ENCODE measurements around the gene GRIN2A.

Gene GRIN2A

GRCh38 chr16:9773289-9773688 is 408.9 kb downstream of the GRIN2A start:
- no peak overlapping the region for H3K4me3 ChIP-seq (ENCODE audit: low read depth in 1 of 2, low read length in 2 of 2)
- H3K9me3 ChIP-seq (ENCODE audit: low read length), result no peaks in the 10 kb centered on the region
- H3K27ac ChIP-seq (ENCODE audit: low read depth, low read length), result no peak overlapping the region
- no peaks in the 10 kb centered on the region for H3K36me3 ChIP-seq (ENCODE audit: insufficient read depth, low read length)
- H3K9ac ChIP-seq (ENCODE audit: low read length), result no peak overlapping the region
- H3K4me1 ChIP-seq (ENCODE audit: insufficient read depth, low read length), result no peaks in the 10 kb centered on the region
- H3K27me3 ChIP-seq (ENCODE audit: control insufficient read depth in 1 of 2, insufficient read depth in 2 of 2, low read length in 2 of 2), result no peaks in the 10 kb centered on the region

DNA sequence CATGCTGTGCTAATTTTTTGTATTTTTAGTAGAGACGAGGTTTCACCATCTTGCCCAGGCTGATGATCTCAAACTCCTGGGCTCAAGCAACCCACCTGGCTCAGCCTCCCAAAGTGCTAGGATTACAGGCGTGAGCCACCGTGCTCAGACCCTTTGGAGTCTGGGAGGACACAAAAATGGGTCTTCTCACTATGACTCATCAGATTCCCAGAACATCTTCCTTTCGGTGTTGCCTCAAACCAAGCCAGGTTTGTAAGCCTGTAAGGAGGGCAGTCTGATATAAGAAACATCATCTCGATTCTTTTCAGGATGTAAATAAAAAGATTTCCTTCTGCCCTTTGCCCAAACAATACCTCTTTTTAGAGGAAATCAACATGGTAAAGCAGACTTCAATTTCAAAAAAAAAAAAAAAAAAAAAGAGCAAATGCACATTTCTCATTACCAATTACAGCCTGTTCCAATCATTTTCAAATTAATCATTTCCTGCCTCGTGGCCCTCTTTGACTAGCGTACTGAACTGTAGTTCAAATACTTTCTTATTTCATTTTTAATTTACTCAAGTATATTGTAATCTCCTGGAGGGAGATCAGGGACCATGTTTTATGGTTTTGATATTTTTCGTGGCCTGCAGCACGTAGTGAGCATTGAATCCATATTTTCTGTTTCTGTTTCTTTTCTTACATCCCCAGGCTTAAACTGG is 409.6 kb downstream of the GRIN2A start:
- Histone ChIP-seq H3K4me3 (ENCODE audit: low read depth in 1 of 2, low read length in 2 of 2) (no peak overlapping the region), H3K27ac (ENCODE audit: low read depth, low read length) (no peak overlapping the region), H3K36me3 (ENCODE audit: insufficient read depth, low read length) (no peaks in the 10 kb centered on the region), H3K9me3 (ENCODE audit: low read length) (no peaks in the 10 kb centered on the region), H3K4me1 (ENCODE audit: insufficient read depth, low read length) (no peaks in the 10 kb centered on the region), H3K27me3 (ENCODE audit: control insufficient read depth in 1 of 2, insufficient read depth in 2 of 2, low read length in 2 of 2) (no peaks in the 10 kb centered on the region), H3K9ac (ENCODE audit: low read length) (no peak overlapping the region)

GRCh38 chr16:9766891-9767290 is 415.3 kb downstream of the GRIN2A start:
- Histone ChIP-seq H3K4me1 (ENCODE audit: insufficient read depth, low read length) (no peaks in the 10 kb centered on the region), H3K9ac (ENCODE audit: low read length) (no peak overlapping the region), H3K27ac (ENCODE audit: low read depth, low read length) (no peak overlapping the region), H3K27me3 (ENCODE audit: control insufficient read depth in 1 of 2, insufficient read depth in 2 of 2, low read length in 2 of 2) (no peaks in the 10 kb centered on the region), H3K36me3 (ENCODE audit: insufficient read depth, low read length) (no peaks in the 10 kb centered on the region), H3K4me3 (ENCODE audit: low read depth in 1 of 2, low read length in 2 of 2) (no peak overlapping the region), H3K9me3 (ENCODE audit: low read length) (no peaks in the 10 kb centered on the region)

- Histone ChIP-seq H3K9me3 (ENCODE audit: low read length) (no peaks in the 10 kb centered on the region), H3K36me3 (ENCODE audit: insufficient read depth, low read length) (no peaks in the 10 kb centered on the region), H3K27me3 (ENCODE audit: control insufficient read depth in 1 of 2, insufficient read depth in 2 of 2, low read length in 2 of 2) (no peaks in the 10 kb centered on the region), H3K4me1 (ENCODE audit: insufficient read depth, low read length) (no peaks in the 10 kb centered on the region), H3K4me3 (ENCODE audit: low read depth in 1 of 2, low read length in 2 of 2) (no peak overlapping the region), H3K27ac (ENCODE audit: low read depth, low read length) (no peak overlapping the region), H3K9ac (ENCODE audit: low read length) (no peak overlapping the region)
Measured at GRCh38 chr16:9763505-9763904, 418.7 kb downstream of the GRIN2A start.

GRCh38 chr16:9761870-9762269 is 420.4 kb downstream of the GRIN2A start:
- no peaks in the 10 kb centered on the region for H3K9me3 ChIP-seq (ENCODE audit: low read length)
- H3K9ac ChIP-seq (ENCODE audit: low read length), result no peak overlapping the region

DNA sequence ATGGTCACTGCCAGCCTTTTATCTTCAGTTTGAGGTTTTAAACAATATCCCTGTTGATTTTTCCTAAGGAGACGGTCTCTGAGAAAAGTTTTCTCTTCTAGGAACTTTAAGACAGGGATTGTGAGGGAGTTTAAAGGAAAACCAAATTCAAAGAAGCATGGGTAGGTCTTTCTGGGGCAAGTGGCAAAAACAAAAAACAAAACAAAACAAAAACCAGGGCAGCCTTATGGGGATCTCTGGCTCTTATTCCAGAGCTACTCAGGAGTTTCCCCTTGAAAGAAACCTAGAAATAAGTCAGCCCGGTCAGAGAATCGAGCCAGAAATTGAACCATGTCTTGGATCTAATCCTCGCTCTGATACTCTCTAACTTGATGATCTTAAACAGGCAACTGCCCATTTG is 424.5 kb downstream of the GRIN2A start:
- Histone ChIP-seq H3K27me3 (ENCODE audit: control insufficient read depth in 1 of 2, insufficient read depth in 2 of 2, low read length in 2 of 2) (no peaks in the 10 kb centered on the region), H3K9ac (ENCODE audit: low read length) (no peak overlapping the region), H3K27ac (ENCODE audit: low read depth, low read length) (no peak overlapping the region)

More at GRCh38 chr16:9761870-9762269, 420.4 kb downstream of the GRIN2A start:
- Histone ChIP-seq H3K36me3 (ENCODE audit: insufficient read depth, low read length) (no peaks in the 10 kb centered on the region), H3K4me3 (ENCODE audit: low read depth in 1 of 2, low read length in 2 of 2) (no peak overlapping the region), H3K27me3 (ENCODE audit: control insufficient read depth in 1 of 2, insufficient read depth in 2 of 2, low read length in 2 of 2) (no peaks in the 10 kb centered on the region), H3K27ac (ENCODE audit: low read depth, low read length) (no peak overlapping the region), H3K4me1 (ENCODE audit: insufficient read depth, low read length) (no peaks in the 10 kb centered on the region)

DNA sequence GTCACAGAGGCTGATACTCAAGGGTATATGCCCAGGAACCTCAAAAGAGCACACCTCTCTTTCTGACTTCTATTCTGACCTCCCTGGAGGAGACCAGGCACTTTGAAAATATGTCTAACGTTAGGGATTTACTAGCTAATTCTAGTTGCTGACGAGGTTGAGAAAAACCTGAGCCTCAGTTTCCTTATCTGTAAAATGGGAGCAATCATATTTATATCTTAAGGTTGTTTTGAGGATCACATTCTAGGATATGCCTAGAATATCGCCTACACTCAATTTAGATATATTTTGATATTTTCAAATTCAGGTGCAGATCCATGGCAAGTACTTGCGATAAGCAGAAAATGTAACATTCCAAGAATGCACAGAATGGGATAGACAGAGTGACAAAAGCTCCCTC is 425.8 kb downstream of the GRIN2A start:
- H3K27me3 ChIP-seq (ENCODE audit: control insufficient read depth in 1 of 2, insufficient read depth in 2 of 2, low read length in 2 of 2), result no peaks in the 10 kb centered on the region
- H3K4me3 ChIP-seq (ENCODE audit: low read depth in 1 of 2, low read length in 2 of 2), result no peak overlapping the region
- no peaks in the 10 kb centered on the region for H3K9me3 ChIP-seq (ENCODE audit: low read length)
- H3K27ac ChIP-seq (ENCODE audit: low read depth, low read length), result no peak overlapping the region
- no peaks in the 10 kb centered on the region for H3K4me1 ChIP-seq (ENCODE audit: insufficient read depth, low read length)
- H3K36me3 ChIP-seq (ENCODE audit: insufficient read depth, low read length), result no peaks in the 10 kb centered on the region
- no peak overlapping the region for H3K9ac ChIP-seq (ENCODE audit: low read length)

More for the DNA sequence above, 424.5 kb downstream of the GRIN2A start:
- Histone ChIP-seq H3K4me3 (ENCODE audit: low read depth in 1 of 2, low read length in 2 of 2) (no peak overlapping the region), H3K36me3 (ENCODE audit: insufficient read depth, low read length) (no peaks in the 10 kb centered on the region), H3K9me3 (ENCODE audit: low read length) (no peaks in the 10 kb centered on the region), H3K4me1 (ENCODE audit: insufficient read depth, low read length) (no peaks in the 10 kb centered on the region)

DNA sequence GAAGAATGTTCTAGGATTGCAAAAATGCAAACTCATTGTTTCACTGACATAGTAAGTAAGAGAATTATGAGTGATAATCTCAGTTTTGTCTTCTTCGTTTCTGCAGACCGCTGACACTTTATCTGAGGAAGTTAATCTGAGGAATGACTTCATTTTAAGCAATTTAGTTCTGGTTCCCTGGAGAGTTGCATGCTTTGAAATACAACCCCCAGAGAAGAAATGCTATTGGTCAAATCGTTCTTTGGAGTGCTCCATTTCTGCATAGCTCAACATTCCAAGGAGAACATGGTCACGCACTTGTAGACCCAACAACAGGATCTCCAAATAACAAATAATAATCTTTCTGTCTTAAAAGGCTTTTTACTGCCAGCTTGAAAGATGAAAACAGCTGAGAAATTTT is 427.1 kb downstream of the GRIN2A start:
- Histone ChIP-seq H3K4me1 (ENCODE audit: insufficient read depth, low read length) (no peaks in the 10 kb centered on the region), H3K27me3 (ENCODE audit: control insufficient read depth in 1 of 2, insufficient read depth in 2 of 2, low read length in 2 of 2) (no peaks in the 10 kb centered on the region), H3K27ac (ENCODE audit: low read depth, low read length) (no peak overlapping the region), H3K9ac (ENCODE audit: low read length) (no peak overlapping the region), H3K9me3 (ENCODE audit: low read length) (no peaks in the 10 kb centered on the region), H3K36me3 (ENCODE audit: insufficient read depth, low read length) (no peaks in the 10 kb centered on the region), H3K4me3 (ENCODE audit: low read depth in 1 of 2, low read length in 2 of 2) (no peak overlapping the region)

DNA sequence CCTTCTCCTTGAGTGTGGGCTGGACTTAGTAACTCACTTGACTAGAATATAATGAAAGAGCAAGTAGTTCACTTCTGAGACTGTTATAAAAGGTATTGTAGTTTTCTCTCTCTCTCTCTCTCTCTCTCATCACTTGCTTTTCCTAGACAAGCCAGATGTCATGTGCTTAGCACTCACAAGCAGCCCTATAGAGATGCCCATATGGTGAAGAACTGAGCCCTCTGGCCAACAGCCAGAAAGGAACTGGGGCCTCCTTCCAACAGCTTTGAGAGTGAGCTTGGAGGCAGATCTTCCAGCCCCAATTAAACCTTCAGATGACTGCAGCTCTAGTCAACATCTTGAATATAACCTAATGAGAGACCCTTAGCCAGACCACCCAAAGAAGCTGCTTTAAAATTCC is 440.5 kb downstream of the GRIN2A start:
- no peaks in the 10 kb centered on the region for H3K27me3 ChIP-seq (ENCODE audit: control insufficient read depth in 1 of 2, insufficient read depth in 2 of 2, low read length in 2 of 2)
- H3K36me3 ChIP-seq (ENCODE audit: insufficient read depth, low read length), result no peaks in the 10 kb centered on the region
- H3K9ac ChIP-seq (ENCODE audit: low read length), result no peak overlapping the region
- no peak overlapping the region for H3K27ac ChIP-seq (ENCODE audit: low read depth, low read length)
- H3K9me3 ChIP-seq (ENCODE audit: low read length), result no peaks in the 10 kb centered on the region
- peaks cover 11% of the 10 kb centered on the region for H3K4me1 ChIP-seq (ENCODE audit: insufficient read depth, low read length)
- no peak overlapping the region for H3K4me3 ChIP-seq (ENCODE audit: low read depth in 1 of 2, low read length in 2 of 2)

GRCh38 chr16:9739301-9739700 is 442.9 kb downstream of the GRIN2A start:
- peaks cover 13% of the 10 kb centered on the region for H3K4me1 ChIP-seq (ENCODE audit: insufficient read depth, low read length)
- H3K36me3 ChIP-seq (ENCODE audit: insufficient read depth, low read length), result no peaks in the 10 kb centered on the region
- no peaks in the 10 kb centered on the region for H3K27me3 ChIP-seq (ENCODE audit: control insufficient read depth in 1 of 2, insufficient read depth in 2 of 2, low read length in 2 of 2)
- no peak overlapping the region for H3K27ac ChIP-seq (ENCODE audit: low read depth, low read length)
- no peak overlapping the region for H3K4me3 ChIP-seq (ENCODE audit: low read depth in 1 of 2, low read length in 2 of 2)
- no peaks in the 10 kb centered on the region for H3K9me3 ChIP-seq (ENCODE audit: low read length)
- no peak overlapping the region for H3K9ac ChIP-seq (ENCODE audit: low read length)

DNA sequence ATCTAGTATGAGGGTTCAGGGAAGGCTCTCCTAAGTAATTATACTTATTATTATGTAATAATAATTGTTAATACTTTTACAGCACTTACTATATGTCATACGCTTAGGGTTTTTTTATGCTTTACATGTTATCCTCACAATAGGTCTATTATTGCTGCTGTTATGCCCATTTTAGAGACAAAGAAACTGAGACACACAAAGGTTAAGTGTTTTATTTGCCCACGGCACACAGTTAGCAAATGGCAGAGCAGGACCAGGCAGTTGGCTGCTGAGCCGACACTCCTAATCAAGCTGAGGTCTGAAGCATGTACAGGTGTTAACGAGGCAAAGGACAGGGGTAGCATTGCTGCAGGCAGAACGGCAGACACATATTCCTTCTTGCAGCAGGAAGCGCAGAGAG is 443.5 kb downstream of the GRIN2A start:
- Histone ChIP-seq H3K36me3 (ENCODE audit: insufficient read depth, low read length) (no peaks in the 10 kb centered on the region), H3K9me3 (ENCODE audit: low read length) (no peaks in the 10 kb centered on the region), H3K4me3 (ENCODE audit: low read depth in 1 of 2, low read length in 2 of 2) (no peak overlapping the region), H3K4me1 (ENCODE audit: insufficient read depth, low read length) (peaks cover 13% of the 10 kb centered on the region), H3K9ac (ENCODE audit: low read length) (no peak overlapping the region), H3K27me3 (ENCODE audit: control insufficient read depth in 1 of 2, insufficient read depth in 2 of 2, low read length in 2 of 2) (no peaks in the 10 kb centered on the region), H3K27ac (ENCODE audit: low read depth, low read length) (no peak overlapping the region)

GRCh38 chr16:9736547-9736946 is 445.7 kb downstream of the GRIN2A start:
- Histone ChIP-seq H3K9me3 (ENCODE audit: low read length) (no peaks in the 10 kb centered on the region), H3K4me3 (ENCODE audit: low read depth in 1 of 2, low read length in 2 of 2) (no peak overlapping the region), H3K27ac (ENCODE audit: low read depth, low read length) (no peak overlapping the region), H3K9ac (ENCODE audit: low read length) (no peak overlapping the region), H3K4me1 (ENCODE audit: insufficient read depth, low read length) (peaks cover 13% of the 10 kb centered on the region), H3K27me3 (ENCODE audit: control insufficient read depth in 1 of 2, insufficient read depth in 2 of 2, low read length in 2 of 2) (no peaks in the 10 kb centered on the region), H3K36me3 (ENCODE audit: insufficient read depth, low read length) (no peaks in the 10 kb centered on the region)
